OCI-LY7 (cell line): ENCODE data around the gene FSTL1.

Experiments used
- EZH2phosphoT487 ChIP-seq: fragments of 200-600 bp; sonication (generic); IDR thresholded peaks from 2 replicates; pipeline ENCODE4 v1.6.1; 2018; ENCODE audit warnings: low read depth, borderline replicate concordance, mild to moderate bottlenecking, mixed run types, antibody characterized with exemption, low read length, moderate library complexity, mixed read lengths
- TF ChIP-seq, protein P1 (sequence below): fragments of 200-600 bp; sonication (generic); conservative IDR thresholded peaks from 2 replicates; pipeline ENCODE4 v1.5.1; 2014; ENCODE audit warnings: mild to moderate bottlenecking, antibody characterized with exemption, low read length, moderate library complexity, mixed read lengths

DNA sequence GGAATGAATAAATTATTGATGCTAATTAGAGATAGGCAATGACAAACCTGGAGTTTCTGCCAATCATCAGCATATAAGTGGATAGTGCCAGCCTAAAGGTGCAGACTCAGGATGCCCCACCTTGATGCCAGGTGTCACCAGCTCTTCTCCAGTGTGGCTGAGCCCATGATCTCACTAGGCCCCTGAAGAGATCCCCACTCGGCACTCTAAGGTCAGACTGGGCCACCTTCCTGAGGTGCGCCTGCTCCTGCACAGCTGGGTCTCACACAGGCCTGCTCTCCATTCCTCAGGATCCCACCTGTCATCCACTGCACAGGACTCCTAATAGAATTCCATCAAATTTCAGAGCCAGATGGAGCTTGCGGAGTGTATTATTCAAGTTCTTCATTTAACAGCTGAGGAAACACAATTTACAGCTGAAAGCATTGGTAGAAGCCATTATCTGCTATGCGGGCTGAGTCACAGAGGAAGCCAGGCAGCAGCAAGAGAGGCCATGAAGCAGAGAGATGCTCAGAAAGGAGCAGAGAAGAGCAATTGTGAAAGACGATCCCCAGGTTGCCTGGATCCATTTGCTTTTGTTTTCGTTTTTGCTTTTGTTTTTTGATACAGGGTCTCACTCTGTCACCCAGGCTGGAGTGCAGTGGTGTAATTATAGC is 25.1 kb upstream of the FSTL1 start:
- TF ChIP-seq, protein P1, sequence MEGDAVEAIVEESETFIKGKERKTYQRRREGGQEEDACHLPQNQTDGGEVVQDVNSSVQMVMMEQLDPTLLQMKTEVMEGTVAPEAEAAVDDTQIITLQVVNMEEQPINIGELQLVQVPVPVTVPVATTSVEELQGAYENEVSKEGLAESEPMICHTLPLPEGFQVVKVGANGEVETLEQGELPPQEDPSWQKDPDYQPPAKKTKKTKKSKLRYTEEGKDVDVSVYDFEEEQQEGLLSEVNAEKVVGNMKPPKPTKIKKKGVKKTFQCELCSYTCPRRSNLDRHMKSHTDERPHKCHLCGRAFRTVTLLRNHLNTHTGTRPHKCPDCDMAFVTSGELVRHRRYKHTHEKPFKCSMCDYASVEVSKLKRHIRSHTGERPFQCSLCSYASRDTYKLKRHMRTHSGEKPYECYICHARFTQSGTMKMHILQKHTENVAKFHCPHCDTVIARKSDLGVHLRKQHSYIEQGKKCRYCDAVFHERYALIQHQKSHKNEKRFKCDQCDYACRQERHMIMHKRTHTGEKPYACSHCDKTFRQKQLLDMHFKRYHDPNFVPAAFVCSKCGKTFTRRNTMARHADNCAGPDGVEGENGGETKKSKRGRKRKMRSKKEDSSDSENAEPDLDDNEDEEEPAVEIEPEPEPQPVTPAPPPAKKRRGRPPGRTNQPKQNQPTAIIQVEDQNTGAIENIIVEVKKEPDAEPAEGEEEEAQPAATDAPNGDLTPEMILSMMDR, result no peak
- TF ChIP-seq EZH2phosphoT487, result no peak
